ENCODE data around the gene SLC2A10. TPM values are rescaled to one million over a fixed set of nuclear protein-coding genes. Genes with fewer than 3 reads are reported as not detected.
A peak's percentile ranks its signal among the peaks of the same experiment; 100 is the strongest.

The SLC2A10 gene
- total RNA-seq, 1 donor from 2014 or later, result 17.7 TPM

DNA sequence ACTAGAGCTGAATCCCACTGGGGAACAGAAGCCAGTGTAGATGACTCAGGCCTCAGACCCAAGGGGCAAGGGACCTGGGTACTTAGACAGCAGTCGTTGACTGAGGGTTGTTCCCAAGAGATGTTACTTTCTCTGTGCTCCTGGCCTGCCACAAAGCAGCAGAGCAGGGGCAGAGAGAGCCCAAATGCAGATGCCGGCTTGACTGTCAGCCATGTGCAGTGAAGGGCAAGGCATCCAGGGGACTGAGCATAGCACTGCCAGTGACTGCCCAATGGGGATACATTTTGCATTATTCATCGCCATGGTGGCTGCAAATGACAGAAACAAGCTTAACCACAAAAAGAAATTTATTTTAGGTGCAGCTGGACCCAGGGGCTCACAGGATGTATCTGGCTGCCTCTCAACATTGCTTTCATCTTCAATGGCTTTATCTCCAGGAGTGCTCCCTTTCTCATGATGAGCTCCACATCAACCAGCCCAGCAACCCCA lies 12.6 kb upstream of the SLC2A10 start:
- Histone ChIP-seq H3K27ac (no peak overlapping the region), H3K36me3 (no peaks in the 10 kb centered on the region), H3K4me1 (no peaks in the 10 kb centered on the region), H3K9me3 (no peaks in the 10 kb centered on the region), H3K27me3 (peaks cover 6% of the 10 kb centered on the region), H3K4me3 (no peak overlapping the region)
- ATAC-seq, result no peak
- DNase-seq, result no peak
- intact Hi-C loops (cut with DNase I), result no loop called here
- TF ChIP-seq, protein P1, sequence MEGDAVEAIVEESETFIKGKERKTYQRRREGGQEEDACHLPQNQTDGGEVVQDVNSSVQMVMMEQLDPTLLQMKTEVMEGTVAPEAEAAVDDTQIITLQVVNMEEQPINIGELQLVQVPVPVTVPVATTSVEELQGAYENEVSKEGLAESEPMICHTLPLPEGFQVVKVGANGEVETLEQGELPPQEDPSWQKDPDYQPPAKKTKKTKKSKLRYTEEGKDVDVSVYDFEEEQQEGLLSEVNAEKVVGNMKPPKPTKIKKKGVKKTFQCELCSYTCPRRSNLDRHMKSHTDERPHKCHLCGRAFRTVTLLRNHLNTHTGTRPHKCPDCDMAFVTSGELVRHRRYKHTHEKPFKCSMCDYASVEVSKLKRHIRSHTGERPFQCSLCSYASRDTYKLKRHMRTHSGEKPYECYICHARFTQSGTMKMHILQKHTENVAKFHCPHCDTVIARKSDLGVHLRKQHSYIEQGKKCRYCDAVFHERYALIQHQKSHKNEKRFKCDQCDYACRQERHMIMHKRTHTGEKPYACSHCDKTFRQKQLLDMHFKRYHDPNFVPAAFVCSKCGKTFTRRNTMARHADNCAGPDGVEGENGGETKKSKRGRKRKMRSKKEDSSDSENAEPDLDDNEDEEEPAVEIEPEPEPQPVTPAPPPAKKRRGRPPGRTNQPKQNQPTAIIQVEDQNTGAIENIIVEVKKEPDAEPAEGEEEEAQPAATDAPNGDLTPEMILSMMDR (IDR thresholded peaks at IDR 0.05), result no peak

DNA sequence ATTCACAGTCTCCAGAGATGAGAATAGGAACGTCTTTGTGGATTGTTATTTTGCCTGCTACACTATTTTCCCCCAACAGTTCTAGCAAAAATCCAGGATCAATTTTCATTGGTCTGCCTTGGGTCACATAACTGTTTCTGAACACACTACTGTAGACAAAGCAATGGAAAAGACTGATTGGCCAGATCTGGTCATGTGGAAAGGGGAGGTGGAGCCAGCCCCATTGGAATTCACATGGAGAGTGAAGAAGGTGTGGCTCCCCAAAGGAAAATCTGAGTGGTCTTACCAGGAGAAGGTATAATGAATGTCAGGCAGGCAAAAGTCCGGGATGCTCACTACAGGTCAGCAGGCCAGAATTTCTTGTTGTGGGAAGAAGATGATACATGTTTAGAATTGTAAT lies 10.7 kb upstream of the SLC2A10 start:
- intact Hi-C loops (cut with DNase I), result no loop called here
- Histone ChIP-seq H3K4me3 (no peak overlapping the region), H3K9me3 (no peaks in the 10 kb centered on the region), H3K4me1 (no peaks in the 10 kb centered on the region), H3K27ac (no peak overlapping the region), H3K27me3 (peaks cover 6% of the 10 kb centered on the region), H3K36me3 (no peaks in the 10 kb centered on the region)
- no peak for DNase-seq
- no peak for ATAC-seq
- TF ChIP-seq, protein P1 (IDR thresholded peaks at IDR 0.05), result no peak

DNA sequence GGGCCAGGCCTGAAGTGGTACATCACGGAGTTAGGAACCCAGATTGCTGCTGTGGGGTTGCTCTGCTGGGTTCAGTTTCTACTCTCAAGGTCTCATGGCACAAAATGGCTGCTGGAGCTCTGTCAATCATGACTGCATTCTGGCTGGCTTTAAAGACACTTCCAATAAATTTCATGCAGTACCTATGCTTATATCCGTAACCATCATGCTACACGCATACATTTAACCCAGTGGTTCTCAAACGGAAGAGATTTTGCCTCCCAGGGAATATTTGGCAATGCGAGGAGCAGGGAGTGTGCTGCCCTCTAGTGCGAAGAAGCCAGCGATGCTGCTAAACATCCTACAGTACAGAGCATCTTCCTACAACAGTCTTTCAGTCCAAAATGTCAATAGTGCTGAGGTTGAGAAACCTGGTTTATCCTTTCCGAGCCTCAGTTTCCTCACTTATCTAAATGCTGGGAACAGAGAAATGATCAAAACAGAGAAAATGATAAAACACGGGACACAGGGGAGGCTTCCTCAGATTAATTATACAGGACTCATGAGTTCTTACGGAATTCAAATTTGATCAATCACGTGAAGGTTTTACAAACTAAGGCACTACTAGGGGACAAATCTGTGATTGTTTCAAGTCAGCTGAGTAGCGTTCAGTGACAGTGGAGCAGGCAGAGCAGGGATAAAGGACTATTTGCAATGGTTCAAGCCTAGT lies 9.6 kb upstream of the SLC2A10 start:
- H3K27me3 ChIP-seq, result peaks cover 6% of the 10 kb centered on the region
- intact Hi-C loops (cut with DNase I), result no loop called here
- ATAC-seq (peak; percentile 75), DNase-seq (no peak)
- H3K27ac ChIP-seq, result no peak overlapping the region
- H3K4me1 ChIP-seq, result no peaks in the 10 kb centered on the region
- TF ChIP-seq, protein P1 (IDR thresholded peaks at IDR 0.05), result peak; percentile 46
- no peaks in the 10 kb centered on the region for H3K36me3 ChIP-seq
- no peak overlapping the region for H3K4me3 ChIP-seq
- no peaks in the 10 kb centered on the region for H3K9me3 ChIP-seq

- peaks cover 6% of the 10 kb centered on the region for H3K27me3 ChIP-seq
- ATAC-seq, result no peak
- TF ChIP-seq, protein P1 (IDR thresholded peaks at IDR 0.05), result no peak
- no peaks in the 10 kb centered on the region for H3K9me3 ChIP-seq
- no peak overlapping the region for H3K4me3 ChIP-seq
- DNase-seq, result no peak
- H3K4me1 ChIP-seq, result peaks cover 4% of the 10 kb centered on the region
- intact Hi-C loops (cut with DNase I), result no loop called here
- H3K27ac ChIP-seq, result no peak overlapping the region
- no peaks in the 10 kb centered on the region for H3K36me3 ChIP-seq
Observed at GRCh38 chr20:46700481-46700880, 9.0 kb upstream of the SLC2A10 start.

DNA sequence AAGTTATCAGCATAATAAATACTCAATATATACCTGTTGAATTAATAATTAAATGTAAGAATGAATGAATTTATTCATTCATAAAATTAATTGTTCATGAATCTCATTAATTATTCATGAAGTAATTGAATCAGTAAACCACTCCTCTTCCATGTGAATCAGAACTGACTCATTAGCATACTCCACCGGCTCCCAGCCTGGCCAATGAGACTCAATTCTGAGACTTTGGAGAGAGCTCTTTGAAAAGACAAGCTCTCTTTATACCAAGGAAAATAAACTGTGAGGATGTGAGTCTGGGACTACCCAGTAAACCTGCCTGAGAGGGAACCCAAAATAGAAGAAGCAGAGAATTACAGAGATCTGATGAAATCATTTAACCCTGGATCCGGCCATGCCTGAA lies 8.4 kb upstream of the SLC2A10 start:
- Histone ChIP-seq H3K36me3 (no peaks in the 10 kb centered on the region), H3K9me3 (no peaks in the 10 kb centered on the region), H3K27ac (no peak overlapping the region), H3K4me1 (peaks cover 4% of the 10 kb centered on the region), H3K27me3 (peaks cover 6% of the 10 kb centered on the region), H3K4me3 (no peak overlapping the region)
- no peak for ATAC-seq
- TF ChIP-seq, protein P1 (IDR thresholded peaks at IDR 0.05), result no peak
- no peak for DNase-seq
- intact Hi-C loops (cut with DNase I), result no loop called here
